IMR-90 (cell line): Measurements from ENCODE around the gene VAC14. TPM values are rescaled to one million over a fixed set of nuclear protein-coding genes. Genes with fewer than 3 reads are reported as not detected.

Experiments
- ATAC-seq: fragments of 200-7000 bp; cut with Tn5 transposase; 2 replicates; pipeline ENCODE4 v1.9.1; 2020; ENCODE audit warnings: low read depth, mild to moderate bottlenecking, moderate library complexity
- BruUV-seq: library from RNA; stranded (reverse); fragments of 400-500 nt; replicated peaks from 2 replicates; lab custom pipeline; 2021; lab: Mats Ljungman, UMichigan
- CTCF ChIA-PET: fragments of 300-600 bp; formaldehyde crosslinking; extraction: SDS; loops from one replicate; lab custom pipeline; 2021; ENCODE audit warnings: antibody characterized with exemption; lab: Yijun Ruan, JAX
- POLR2A ChIA-PET: fragments of 300-600 bp; sonication (Branson Sonifier 250); formaldehyde crosslinking; loops from one replicate; lab custom pipeline; 2022; ENCODE audit warnings: antibody characterized with exemption; ENCODE audit not compliant: unreplicated experiment; lab: Charles Lee
- DNase-seq: peaks from one replicate; pipeline ENCODE4 v3.0.0; 2013
- H2AFZ ChIP-seq: replicated peaks from 2 replicates; pipeline ENCODE3; 2013; ENCODE audit warnings: low read length, mild to moderate bottlenecking; ENCODE audit not compliant: poor library complexity
- H2AK5ac ChIP-seq: 2 replicates; pipeline ENCODE4 v1.6.1; 2013; ENCODE audit warnings: low read depth, low read length, inconsistent platforms
- H2AK9ac ChIP-seq: replicated peaks from 2 replicates; pipeline ENCODE3; 2013; ENCODE audit warnings: mild to moderate bottlenecking, low read depth, low read length, moderate library complexity; ENCODE audit not compliant: poor library complexity
- H2BK120ac ChIP-seq: 2 replicates; pipeline ENCODE4 v1.6.1; 2013; ENCODE audit warnings: low read depth, low read length, inconsistent platforms
- H2BK15ac ChIP-seq: 3 replicates; pipeline ENCODE4 v1.6.1; 2013; ENCODE audit warnings: low read depth, low read length, inconsistent platforms
- H2BK20ac ChIP-seq: 2 replicates; pipeline ENCODE4 v1.6.1; 2013; ENCODE audit warnings: low read depth, mild to moderate bottlenecking, inconsistent platforms, low read length, moderate library complexity
- H2BK5ac ChIP-seq: 2 replicates; pipeline ENCODE4 v1.6.1; 2013; ENCODE audit warnings: mild to moderate bottlenecking, low read depth, low read length, inconsistent platforms; ENCODE audit not compliant: poor library complexity, severe bottlenecking
- H3K14ac ChIP-seq: replicated peaks from 2 replicates; pipeline ENCODE4 v1.6.1; 2013; ENCODE audit warnings: low read depth, low read length, inconsistent platforms
- H3K18ac ChIP-seq: 2 replicates; pipeline ENCODE4 v1.6.1; 2013; ENCODE audit warnings: low read depth, low read length, control low read depth
- H3K23ac ChIP-seq: 2 replicates; pipeline ENCODE4 v1.6.1; 2013; ENCODE audit warnings: low read depth, low read length, inconsistent platforms
- H3K27ac ChIP-seq: 2 replicates; pipeline ENCODE4 v1.5.1; 2013; ENCODE audit warnings: mild to moderate bottlenecking, control low read depth, low read length; ENCODE audit not compliant: insufficient read depth
- H3K27me3 ChIP-seq: 2 replicates; pipeline ENCODE4 v1.6.1; 2013; ENCODE audit warnings: low read length; ENCODE audit not compliant: control insufficient read depth, insufficient read depth
- H3K36me3 ChIP-seq: 2 replicates; pipeline ENCODE4 v1.6.1; 2013; ENCODE audit warnings: low read length, mixed read lengths; ENCODE audit not compliant: control insufficient read depth, insufficient read depth
- H3K4ac ChIP-seq: 2 replicates; pipeline ENCODE4 v1.6.1; 2013; ENCODE audit warnings: low read depth, low read length, inconsistent platforms
- H3K4me1 ChIP-seq: 2 replicates; pipeline ENCODE4 v1.6.1; 2013; ENCODE audit warnings: low read length, mixed read lengths; ENCODE audit not compliant: control insufficient read depth, insufficient read depth
- H3K4me2 ChIP-seq: 2 replicates; pipeline ENCODE4 v1.6.1; 2013; ENCODE audit warnings: low read depth, mild to moderate bottlenecking, control low read depth, low read length, moderate library complexity
- H3K4me3 ChIP-seq: 2 replicates; pipeline ENCODE4 v1.5.1; 2013; ENCODE audit warnings: low read depth, mild to moderate bottlenecking, control low read depth, low read length, moderate library complexity; ENCODE audit not compliant: insufficient read depth
- H3K56ac ChIP-seq: 2 replicates; pipeline ENCODE4 v1.6.1; 2013; ENCODE audit warnings: low read length, inconsistent platforms; ENCODE audit not compliant: insufficient read depth; ENCODE audit errors: extremely low read depth
- H3K79me1 ChIP-seq, 2 experiments: 2 replicates each; pipeline ENCODE4 v1.6.1; 2013; ENCODE audit warnings: low read length in 2 of 2, inconsistent platforms in 1 of 2, low read depth in 1 of 2
- H3K9ac ChIP-seq: 2 replicates; pipeline ENCODE4 v1.6.1; 2013; ENCODE audit warnings: low read depth, low read length, control low read depth
- H3K9me1 ChIP-seq: 2 replicates; pipeline ENCODE4 v1.6.1; 2013; ENCODE audit warnings: low read length, inconsistent platforms; ENCODE audit not compliant: insufficient read depth
- H3K9me3 ChIP-seq: 2 replicates; pipeline ENCODE4 v1.6.1; 2013; ENCODE audit warnings: low read length; ENCODE audit not compliant: control insufficient read depth, insufficient read depth
- H4K20me1 ChIP-seq: 2 replicates; pipeline ENCODE4 v1.6.1; 2013; ENCODE audit warnings: low read length, inconsistent platforms; ENCODE audit not compliant: insufficient read depth
- H4K5ac ChIP-seq: 2 replicates; pipeline ENCODE4 v1.6.1; 2013; ENCODE audit warnings: mild to moderate bottlenecking, low read depth, low read length, control low read depth
- H4K8ac ChIP-seq, 2 experiments: 2 replicates each; pipeline ENCODE4 v1.6.1; 2013; ENCODE audit warnings: low read depth in 2 of 2, low read length in 2 of 2, control low read depth in 1 of 2, inconsistent platforms in 1 of 2
- H4K91ac ChIP-seq: 2 replicates; pipeline ENCODE4 v1.6.1; 2013; ENCODE audit warnings: low read depth, low read length, inconsistent platforms; ENCODE audit not compliant: insufficient read depth
- BHLHE40 ChIP-seq: fragments of 150-350 bp; IDR thresholded peaks from 2 replicates; pipeline ENCODE4 v1.6.1; 2016; ENCODE audit warnings: mild to moderate bottlenecking, low read depth, low read length
- CEBPB ChIP-seq: IDR thresholded peaks from 2 replicates; pipeline ENCODE4 v1.6.1; 2012; ENCODE audit warnings: low read depth, low read length, improper control_type of control experiment
- FOS ChIP-seq: fragments of 150-350 bp; IDR thresholded peaks from 2 replicates; pipeline ENCODE4 v1.6.1; 2016; ENCODE audit warnings: low read depth, low read length
- NFE2L2 ChIP-seq: fragments of 150-350 bp; IDR thresholded peaks from 2 replicates; pipeline ENCODE4 v1.6.1; 2016; ENCODE audit warnings: low read depth, mild to moderate bottlenecking, low read length
- RAD21 ChIP-seq: IDR thresholded peaks from 2 replicates; pipeline ENCODE4 v1.6.1; 2012; ENCODE audit warnings: low read length, improper control_type of control experiment
- RCOR1 ChIP-seq: IDR thresholded peaks from 2 replicates; pipeline ENCODE4 v1.6.1; 2012; ENCODE audit warnings: mild to moderate bottlenecking, low read length, improper control_type of control experiment; ENCODE audit not compliant: insufficient replicate concordance
- RFX5 ChIP-seq: IDR thresholded peaks from 2 replicates; pipeline ENCODE4 v1.8.0; 2012; ENCODE audit warnings: low read depth, mild to moderate bottlenecking, low read length, moderate library complexity
- WGBS, 2 experiments: methylation state at CpG; one replicate each; pipeline versions ENCODE4 v1.1.5 to v1.1.7; 2013; ENCODE audit warnings: missing lambda C conversion rate in 2 of 2; ENCODE audit not compliant: insufficient read length in 1 of 2; ENCODE audit errors: extremely low coverage in 2 of 2; 5-methylcytosine and 5-hydroxymethylcytosine counted together
- dilution Hi-C: fragments of 300-500 bp; cut with HindIII; formaldehyde crosslinking; loops from one replicate; pipeline ENCODE4 v1.14.3; 2018; ENCODE audit warnings: low sequenced_read_pairs; ENCODE audit not compliant: unreplicated experiment
- in situ Hi-C: fragments of 300-500 bp; cut with MboI; formaldehyde crosslinking; loops from 3 replicates; pipeline ENCODE4 v1.14.3; 2019; ENCODE audit warnings: low sequenced_read_pairs, inconsistent platforms, mixed read lengths
- intact Hi-C: fragments of 100-400 bp; cut with micrococcal nuclease; formaldehyde crosslinking; loops from 2 replicates; pipeline ENCODE4 v1.10.0; 2022
- polyA plus RNA-seq, 3 experiments: library from polyadenylated mRNA; depleted of rRNA; stranded (reverse); fragments of >200 nt; gene quantifications; 2 replicates each; pipeline ENCODE4 v1.2.3, GENCODE V29; 2012; ENCODE audit warnings: low replicate concordance in 1 of 3
- total RNA-seq: library from RNA; depleted of rRNA; stranded (reverse); fragments of >200 nt; gene quantifications from 2 replicates; pipeline ENCODE4 v1.2.3, GENCODE V29; 2012
- TF ChIP-seq, protein P1 (sequence below): fragments of 150-350 bp; IDR thresholded peaks from 2 replicates; pipeline ENCODE4 v1.6.1; 2016; ENCODE audit warnings: low read depth, mild to moderate bottlenecking, low read length, moderate library complexity, borderline replicate concordance

Gene VAC14
- total and polyA plus RNA-seq, 2 of the 4 experiments (the other 2 are of a cell fraction) = 21.1 to 40.2 TPM

- peaks cover 0 to 73% of the 10 kb centered on the region in 2 experiments; a peak in 3 of 4 replicates for H3K79me1 ChIP-seq
- H3K27me3 ChIP-seq = no peaks in the 10 kb centered on the region
- H4K5ac ChIP-seq = peak overlapping the region; percentile 48
- H3K4me3 ChIP-seq = no peak overlapping the region
- TF ChIP-seq, protein P1, sequence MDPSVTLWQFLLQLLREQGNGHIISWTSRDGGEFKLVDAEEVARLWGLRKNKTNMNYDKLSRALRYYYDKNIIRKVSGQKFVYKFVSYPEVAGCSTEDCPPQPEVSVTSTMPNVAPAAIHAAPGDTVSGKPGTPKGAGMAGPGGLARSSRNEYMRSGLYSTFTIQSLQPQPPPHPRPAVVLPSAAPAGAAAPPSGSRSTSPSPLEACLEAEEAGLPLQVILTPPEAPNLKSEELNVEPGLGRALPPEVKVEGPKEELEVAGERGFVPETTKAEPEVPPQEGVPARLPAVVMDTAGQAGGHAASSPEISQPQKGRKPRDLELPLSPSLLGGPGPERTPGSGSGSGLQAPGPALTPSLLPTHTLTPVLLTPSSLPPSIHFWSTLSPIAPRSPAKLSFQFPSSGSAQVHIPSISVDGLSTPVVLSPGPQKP = no peak
- TF ChIP-seq CEBPB (no peak), FOS (no peak), RAD21 (no peak), RCOR1 (no peak), NFE2L2 (no peak), BHLHE40 (no peak), RFX5 (no peak)
- H4K20me1 ChIP-seq = no peaks in the 10 kb centered on the region
- no TSS peak for BruUV-seq
- ATAC-seq (no peak; the same call in 1 of the 2 replicates), DNase-seq (peak; percentile 34)
- H4K91ac ChIP-seq = peak overlapping the region; percentile 84
- CTCF ChIA-PET = interaction anchor here (1.5 kb wide), 1 partner anchor 34 kb away, joined by 7 read pairs; no protein-coding TSS in a partner anchor
- peak overlapping the region; percentile 39 for H3K18ac ChIP-seq
- no peak overlapping the region for H3K56ac ChIP-seq
- H3K27ac ChIP-seq = peak overlapping the region; percentile 79
- peak overlapping the region; percentile 96 for H2BK120ac ChIP-seq
- peak overlapping the region; percentile 19; the same call in 1 of the 2 replicates for H3K9ac ChIP-seq
- in situ Hi-C loops (loop anchor here (5.0 kb wide), 1 partner anchor 49 kb away; the partner anchor contains the start of gene MTSS2), dilution Hi-C loops (no loop called here), intact Hi-C loops (loop anchor here (1.0 kb wide), 1 partner anchor 21 kb away; no protein-coding TSS in a partner anchor)
- peak overlapping the region; percentile 83; the same call in 1 of the 2 replicates for H3K23ac ChIP-seq
- no peak overlapping the region for H3K4me2 ChIP-seq
- peak overlapping the region; percentile 94 for H3K4ac ChIP-seq
- H3K9me3 ChIP-seq = no peaks in the 10 kb centered on the region
- H2BK15ac ChIP-seq = peak overlapping the region; percentile 79; the same call in 2 of the 3 replicates
- POLR2A ChIA-PET = interaction anchor here (1.0 kb wide), 1 partner anchor 34 kb away, joined by 3 read pairs; no protein-coding TSS in a partner anchor
- peak overlapping the region; percentile 94 for H2AK9ac ChIP-seq
- peak overlapping the region; percentile 43 to 90 for H4K8ac ChIP-seq
- peaks cover 42% of the 10 kb centered on the region for H3K9me1 ChIP-seq
- 85% methylated on average over 4 of the region's 18 CpGs; no CpG with 5 or more reads in 1 of the 2 experiments for WGBS, 2 experiments
- H3K4me1 ChIP-seq = peaks cover 58% of the 10 kb centered on the region
- H2AFZ ChIP-seq = peak overlapping the region; percentile 73
- H2AK5ac ChIP-seq = peak overlapping the region; percentile 98
- peak overlapping the region; percentile 95 for H2BK20ac ChIP-seq
- no peaks in the 10 kb centered on the region for H3K36me3 ChIP-seq
- peak overlapping the region; percentile 79 for H2BK5ac ChIP-seq
- H3K14ac ChIP-seq = peak overlapping the region; percentile 90
Observed at GRCh38 chr16:70736465-70737376, 64.2 kb downstream of the VAC14 start.
